NB4 (cell line): ENCODE results near the gene ARHGAP1.

Experiments used
- CTCF ChIP-seq: IDR thresholded peaks from one replicate; pipeline ENCODE4 v1.5.1; 2012; ENCODE audit warnings: low read depth, low read length
- MYC ChIP-seq: IDR thresholded peaks from 2 replicates; pipeline ENCODE4 v1.6.1; 2011; ENCODE audit warnings: low read depth, low read length
- POLR2A ChIP-seq: IDR thresholded peaks from 2 replicates; pipeline ENCODE4 v1.6.1; 2011; ENCODE audit warnings: mild to moderate bottlenecking; ENCODE audit not compliant: insufficient read length; ENCODE audit errors: extremely low read depth

GRCh38 chr11:46679241-46680163 lies 20.9 kb downstream of the ARHGAP1 start:
- TF ChIP-seq CTCF (no peak), POLR2A (no peak), MYC (no peak)
